Endothelial cell of hepatic sinusoid (primary cell): ENCODE data around the gene EVC2.
"Not testable (repeated sequence)": the region's sequence is repeated elsewhere in the genome, so short reads cannot be mapped to it uniquely, and the experiment has no call there.

Experiments
- in situ Hi-C: cut with HindIII; loops from 2 replicates; pipeline ENCODE4 v1.10.0; 2017; ENCODE audit warnings: low sequenced_read_pairs

Gene EVC2

DNA sequence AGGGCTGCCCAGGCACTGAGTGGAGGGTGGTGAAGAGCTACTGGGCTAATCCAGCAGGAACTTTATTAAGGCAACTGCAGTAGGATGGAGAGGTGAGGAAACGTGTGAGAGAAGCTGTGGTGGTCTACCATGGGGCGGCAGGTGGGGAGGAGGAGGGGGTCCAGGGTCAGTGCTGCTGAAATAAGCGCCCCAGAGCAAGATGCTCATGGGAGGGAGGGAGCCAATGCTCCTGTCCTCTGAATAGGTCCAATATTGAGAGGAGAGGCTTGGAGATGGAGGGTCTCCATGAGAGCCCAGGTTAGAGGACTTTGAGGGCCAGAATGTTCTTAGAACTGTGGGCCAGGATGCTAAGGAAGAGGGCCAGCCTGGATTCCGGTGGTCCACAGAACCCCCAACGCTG, 37.9 kb upstream of the EVC2 start:
- in situ Hi-C loops: no loop called here

DNA sequence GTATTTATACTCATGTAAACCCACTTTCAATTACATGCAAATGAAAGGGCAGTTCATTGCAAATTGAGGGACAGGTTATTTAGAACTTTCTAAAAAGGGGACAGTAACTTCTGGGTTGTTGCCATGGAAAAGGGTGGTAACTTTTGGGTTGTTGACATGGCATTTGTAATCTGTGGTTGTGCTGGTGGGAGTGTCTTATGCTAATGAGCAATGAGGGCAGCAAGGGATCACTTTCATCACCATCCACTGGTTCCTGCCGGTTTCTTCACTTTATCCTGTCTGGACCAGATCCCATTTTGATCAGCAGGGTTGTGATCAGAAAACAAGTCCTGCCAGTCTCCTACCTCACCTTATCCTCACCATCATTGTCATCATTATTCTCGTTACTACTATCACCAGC, 34.6 kb upstream of the EVC2 start:
- in situ Hi-C loops: no loop called here

DNA sequence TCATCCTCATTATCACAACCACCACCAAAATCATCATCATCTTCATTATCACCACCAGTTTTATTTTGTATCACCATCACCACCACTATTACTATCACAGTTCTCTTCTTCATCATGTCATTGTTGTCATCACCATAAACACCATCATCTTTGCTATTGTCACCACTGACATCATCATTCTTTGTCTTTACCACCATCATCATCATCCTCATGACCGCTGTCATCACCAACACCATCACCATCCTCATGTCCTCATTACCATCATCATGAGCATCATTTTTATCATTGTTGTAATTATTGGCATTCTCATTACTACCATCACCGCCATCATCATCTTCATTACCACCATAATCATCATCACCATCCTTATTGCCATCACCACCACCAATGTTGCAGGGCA, 34.0 kb upstream of the EVC2 start:
- in situ Hi-C loops: no loop called here

DNA sequence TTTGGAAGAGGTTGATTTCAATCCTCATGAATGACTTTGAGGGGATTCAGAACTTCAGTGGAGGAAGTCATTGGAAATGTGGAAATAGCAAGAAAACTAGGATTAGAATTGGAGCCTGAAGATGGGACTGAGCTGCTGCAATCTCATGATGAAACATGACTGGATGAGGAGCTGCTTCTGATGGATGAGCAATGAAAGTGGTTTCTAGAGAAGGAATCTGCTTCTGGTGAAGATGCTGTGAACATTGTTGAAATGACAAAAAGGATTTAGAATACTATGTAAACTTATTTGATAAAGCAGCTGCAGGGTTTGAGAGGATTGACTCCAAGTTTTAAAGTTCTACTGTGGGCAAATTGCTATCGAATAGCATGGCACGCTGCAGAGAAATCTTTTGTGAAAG, 29.7 kb upstream of the EVC2 start:
- in situ Hi-C loops: no loop called here

DNA sequence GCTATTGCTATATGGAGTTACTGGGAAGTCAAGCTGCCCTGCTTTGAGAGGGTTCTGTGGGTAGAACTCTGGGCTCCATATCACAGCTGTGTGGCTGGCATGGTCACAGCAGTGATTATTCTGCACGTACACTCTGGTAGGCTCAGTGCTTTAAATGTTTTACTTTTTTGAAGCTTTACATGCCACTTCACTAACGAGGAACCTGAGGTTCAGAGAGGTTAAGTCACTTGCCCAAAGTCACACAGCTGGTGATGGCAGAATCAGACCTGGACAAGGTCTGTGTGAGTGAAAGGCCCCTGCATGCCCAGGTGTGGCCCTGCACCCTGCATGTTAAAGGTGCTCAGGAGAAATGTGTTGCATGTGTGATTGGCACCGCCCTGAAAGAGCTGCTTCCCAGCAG, 27.1 kb upstream of the EVC2 start:
- in situ Hi-C loops: no loop called here

DNA sequence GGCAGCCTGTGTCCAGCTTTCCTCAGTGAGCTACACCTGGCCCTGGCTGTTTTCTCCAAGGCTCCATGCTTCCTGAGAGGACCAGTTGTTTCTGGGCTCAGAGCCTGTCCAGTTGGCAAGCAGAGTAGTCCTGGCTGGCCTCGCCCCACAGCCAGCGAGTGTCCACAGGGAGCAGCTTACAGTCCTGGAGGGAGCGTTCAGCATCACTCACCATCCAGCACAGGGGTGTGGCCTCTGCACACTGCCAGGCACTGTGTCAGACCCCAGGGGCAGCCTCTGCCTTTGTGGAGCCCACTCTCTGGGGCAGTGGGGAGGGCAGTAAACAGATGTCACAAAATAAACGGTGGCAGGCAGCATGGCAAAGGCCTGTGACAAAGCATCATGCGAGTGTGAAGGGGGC, 26.5 kb upstream of the EVC2 start:
- in situ Hi-C loops: no loop called here

DNA sequence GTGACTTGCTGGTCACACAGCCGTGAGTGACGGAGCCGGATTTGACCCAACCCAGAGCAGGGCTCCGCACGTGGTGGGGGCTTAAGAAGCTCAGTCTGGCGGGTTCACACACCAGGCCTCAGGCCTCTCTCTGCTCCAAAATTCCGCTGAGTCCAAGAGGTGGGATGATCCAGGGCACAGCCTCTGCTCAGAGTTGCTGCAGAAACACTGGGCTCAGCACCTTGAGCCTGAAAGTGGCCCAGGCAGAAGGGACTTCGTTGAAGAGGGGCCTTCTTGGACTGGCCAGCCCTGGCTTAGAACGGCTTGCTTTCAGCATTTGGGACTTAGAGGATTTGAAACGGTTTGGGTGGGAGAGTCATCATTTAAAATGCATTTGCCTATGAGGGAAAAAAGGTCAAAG, 23.8 kb upstream of the EVC2 start:
- in situ Hi-C loops: no loop called here

DNA sequence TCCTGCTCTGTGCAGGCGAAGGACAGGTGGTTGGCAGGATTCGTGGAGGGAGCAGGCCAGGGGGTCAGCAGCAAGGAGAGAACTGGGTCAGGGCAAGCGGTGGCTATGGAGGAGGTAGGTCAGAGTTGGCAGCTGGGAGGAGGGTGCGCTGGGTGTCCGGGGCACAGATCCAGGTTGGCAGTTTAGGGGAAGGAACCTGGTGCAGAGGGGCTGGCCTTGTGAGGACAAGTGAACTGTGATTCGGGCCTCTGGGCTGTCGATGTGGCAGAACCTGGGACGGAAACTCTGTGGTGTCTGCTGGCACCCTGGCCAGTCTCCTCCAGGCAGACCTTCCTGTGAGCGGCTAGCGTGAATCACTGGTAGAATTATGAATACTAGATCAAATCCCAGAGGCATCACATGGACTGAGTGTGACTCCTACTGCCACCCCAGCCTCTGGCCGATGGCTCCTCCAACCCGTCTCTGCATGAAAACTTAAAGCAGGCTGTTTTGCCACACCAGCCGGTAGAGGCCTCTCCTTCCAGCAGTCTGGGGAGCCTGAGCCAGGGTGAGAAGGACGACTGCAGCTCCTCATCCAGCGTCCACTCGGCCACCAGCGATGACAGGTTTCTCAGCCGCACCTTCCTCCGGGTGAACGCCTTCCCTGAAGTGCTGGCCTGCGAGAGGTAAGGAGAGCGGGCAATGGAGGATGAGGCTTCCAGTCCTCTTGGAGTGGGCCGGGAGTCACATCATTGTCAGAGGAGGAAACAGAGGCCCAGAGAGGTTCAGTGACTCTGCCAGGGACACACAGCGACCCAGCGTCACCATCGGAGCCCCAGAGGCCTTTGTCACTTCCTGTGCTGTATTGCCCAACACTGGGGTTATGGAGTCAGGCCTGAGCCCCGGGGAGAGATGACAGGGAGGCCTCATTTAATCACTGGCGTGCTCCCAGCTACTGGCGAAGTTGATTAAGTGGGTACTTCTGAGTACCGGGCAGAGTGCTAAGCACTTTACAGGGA, 22.9 kb upstream of the EVC2 start:
- in situ Hi-C loops: no loop called here

DNA sequence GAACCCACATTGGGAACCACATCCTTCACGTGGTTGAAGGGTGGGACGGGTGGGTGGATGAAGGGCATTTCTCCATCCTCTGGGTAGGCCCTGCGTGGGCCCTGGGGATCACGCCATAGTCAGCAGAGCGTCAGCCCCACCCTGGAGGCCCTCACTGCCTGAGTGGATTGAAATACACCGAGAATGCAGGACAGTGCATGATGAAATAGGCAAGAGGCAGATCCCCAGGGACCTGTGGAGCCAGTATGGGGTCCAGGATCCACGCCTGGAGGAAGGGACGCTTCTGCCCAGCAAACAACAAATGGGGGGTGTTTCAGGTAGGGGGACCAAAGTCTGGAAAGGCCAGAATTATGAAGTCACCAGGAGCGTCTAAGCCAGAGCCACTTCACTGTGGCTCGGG, 22.1 kb upstream of the EVC2 start:
- in situ Hi-C loops: no loop called here

DNA sequence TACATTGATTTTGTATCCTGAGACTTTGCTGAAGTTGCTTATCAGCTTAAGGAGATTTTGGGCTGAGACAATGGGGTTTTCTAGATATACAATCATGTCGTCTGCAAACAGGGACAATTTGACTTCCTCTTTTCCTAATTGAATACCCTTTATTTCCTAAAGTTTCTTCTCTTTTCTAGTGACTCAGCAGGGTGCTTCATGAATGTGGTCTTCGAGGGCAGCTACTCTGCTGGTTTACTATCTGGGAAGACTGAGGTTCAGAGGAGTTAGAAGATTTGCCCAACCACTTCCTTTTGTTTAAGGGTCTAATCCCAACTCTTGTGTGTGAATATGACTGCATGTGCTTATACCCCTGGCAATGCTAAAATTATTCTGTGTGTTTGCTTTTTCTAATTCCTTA, 20.1 kb upstream of the EVC2 start:
- in situ Hi-C loops: not testable (repeated sequence)

DNA sequence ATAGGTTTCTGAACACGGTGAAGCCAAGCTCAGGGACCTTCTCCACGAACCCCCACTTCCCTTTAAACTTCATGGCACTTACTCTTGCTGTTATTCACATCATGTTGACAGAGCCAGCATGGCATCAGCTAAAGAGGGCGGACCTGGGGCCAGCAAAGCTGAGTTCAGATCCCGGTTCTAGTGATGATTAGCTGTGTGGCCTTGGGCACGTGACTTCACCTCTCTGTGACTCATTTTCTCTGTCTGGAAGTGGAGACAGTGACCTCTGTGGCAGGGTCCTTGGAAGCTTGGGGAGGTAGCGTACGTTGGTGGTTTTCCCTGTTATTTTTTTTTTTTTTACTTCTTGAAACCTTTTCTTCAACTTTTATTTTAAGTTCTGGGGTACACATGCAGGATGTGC, 16.0 kb upstream of the EVC2 start:
- in situ Hi-C loops: no loop called here

DNA sequence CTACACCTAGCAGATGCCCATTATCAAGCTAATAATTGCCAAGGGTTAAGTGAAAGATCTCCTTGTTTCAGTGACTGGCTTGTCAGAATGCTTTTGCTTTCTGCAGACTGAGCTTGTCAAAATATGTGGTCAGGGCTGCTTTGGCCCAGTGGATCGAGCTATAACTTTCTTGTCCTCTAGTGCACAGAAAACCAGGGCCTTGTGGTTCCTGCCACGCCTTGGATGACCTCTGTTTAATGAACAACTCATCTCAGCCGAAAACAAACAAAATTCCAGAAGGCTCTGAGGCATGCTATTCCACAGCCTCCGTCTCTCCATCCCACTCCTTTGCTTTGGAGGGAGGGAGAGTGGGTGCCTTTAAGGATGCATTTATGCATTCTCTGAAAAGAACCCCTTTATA, 14.0 kb upstream of the EVC2 start:
- in situ Hi-C loops: no loop called here

DNA sequence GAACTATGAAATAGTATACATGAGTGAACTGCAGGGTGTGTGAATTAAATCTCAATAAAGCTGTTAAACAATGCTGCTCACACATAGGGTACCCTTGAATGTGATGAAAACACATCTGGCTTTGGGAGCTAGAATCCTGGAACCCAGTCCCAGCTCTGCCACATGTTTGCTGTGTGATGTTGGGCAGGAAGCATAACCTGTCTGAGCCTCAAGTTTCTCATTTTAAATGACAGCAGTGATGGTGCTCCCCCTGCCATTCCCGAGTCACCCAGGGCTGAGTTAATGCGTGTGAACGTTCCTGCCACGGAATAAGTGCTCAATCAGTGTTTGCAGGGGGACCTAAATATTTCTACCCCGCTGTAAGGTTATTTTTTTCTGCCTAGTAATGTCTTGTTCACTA, 13.6 kb upstream of the EVC2 start:
- in situ Hi-C loops: no loop called here

DNA sequence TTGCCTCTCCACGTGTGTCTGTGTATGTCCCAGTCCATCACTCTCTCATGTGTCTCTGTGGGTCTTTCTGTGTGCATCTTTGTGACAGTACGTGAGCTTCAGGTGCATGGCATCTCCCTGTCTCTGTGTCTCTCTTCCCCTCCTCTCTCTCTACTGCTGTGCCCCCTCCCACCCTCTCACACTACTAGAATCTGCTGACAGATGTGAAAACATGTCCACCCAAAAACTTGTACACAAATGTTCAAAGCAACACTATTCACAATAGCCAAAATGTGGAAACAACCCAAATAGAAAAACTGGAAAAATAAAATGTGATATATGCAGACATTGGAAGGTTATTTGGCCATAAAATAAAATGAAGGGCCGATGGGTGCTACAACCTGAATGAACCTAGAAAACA, 12.6 kb upstream of the EVC2 start:
- in situ Hi-C loops: no loop called here

DNA sequence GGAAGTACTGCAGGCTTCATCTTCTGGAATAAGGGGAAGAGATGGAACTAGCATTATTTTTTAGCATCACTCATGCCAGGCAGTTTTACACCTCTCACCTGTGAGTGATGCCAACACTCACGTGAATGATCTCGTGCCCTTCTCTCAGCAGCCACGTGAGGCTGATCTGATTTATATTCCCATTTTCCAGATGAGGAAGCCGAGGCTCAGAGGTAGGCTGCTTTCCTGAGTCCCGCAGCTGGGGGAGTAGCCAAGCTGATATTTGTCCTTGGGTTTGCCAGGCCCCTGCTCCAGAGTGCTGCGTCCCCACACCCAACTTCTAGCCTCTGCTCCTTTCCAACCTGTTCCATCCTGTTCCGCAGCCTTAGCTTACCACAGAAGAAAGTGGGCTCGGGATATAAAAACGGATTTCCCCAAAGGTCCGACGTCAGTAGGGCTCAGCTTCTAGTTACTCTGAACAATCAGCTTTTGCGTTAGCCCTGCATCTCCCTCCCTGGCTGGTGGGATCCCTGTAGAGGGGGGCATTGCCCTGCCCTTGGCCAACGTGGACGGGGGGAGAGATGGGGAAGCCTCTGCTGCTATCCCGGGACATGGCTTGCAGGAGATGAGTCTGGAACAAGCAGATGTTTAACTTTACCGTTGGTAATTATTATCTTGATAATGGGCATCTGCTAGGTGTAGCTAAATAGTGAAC, 11.9 kb upstream of the EVC2 start:
- in situ Hi-C loops: no loop called here

DNA sequence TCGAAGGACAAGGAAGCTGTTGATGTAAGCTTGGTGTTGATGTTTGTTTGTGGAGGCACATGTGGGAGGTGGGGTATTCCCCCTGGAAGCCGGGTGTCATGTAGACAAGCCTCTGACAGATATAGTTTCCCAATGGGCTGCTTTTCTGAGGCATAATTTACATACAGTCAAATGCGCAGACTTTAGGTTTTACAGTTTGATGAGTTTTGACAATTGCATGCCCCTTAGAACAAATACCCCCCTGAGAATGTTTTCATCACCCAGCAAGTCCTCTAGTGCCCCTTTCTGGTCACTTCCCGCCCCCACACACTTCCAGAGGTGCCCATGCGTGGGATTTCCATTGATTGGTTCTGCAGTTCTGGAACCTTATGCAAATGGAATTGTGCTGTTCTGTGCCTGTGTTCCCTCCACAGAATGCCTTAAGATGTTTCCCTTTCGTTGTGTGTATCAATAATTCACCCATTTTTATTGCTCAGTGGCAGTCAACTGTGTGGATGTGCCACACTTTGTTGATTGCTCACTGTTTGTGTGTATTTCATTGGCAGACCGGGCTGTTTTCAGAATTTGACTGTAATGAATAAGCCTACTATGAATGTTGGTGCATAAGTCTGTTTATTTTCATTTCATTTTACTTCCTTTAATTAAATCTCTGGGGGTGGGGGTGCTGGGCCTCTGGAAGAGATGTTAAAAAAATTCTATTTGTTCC, 11.1 kb upstream of the EVC2 start:
- in situ Hi-C loops: loop anchor here (5.0 kb wide), 1 partner anchor 33 kb away; no protein-coding TSS in a partner anchor

DNA sequence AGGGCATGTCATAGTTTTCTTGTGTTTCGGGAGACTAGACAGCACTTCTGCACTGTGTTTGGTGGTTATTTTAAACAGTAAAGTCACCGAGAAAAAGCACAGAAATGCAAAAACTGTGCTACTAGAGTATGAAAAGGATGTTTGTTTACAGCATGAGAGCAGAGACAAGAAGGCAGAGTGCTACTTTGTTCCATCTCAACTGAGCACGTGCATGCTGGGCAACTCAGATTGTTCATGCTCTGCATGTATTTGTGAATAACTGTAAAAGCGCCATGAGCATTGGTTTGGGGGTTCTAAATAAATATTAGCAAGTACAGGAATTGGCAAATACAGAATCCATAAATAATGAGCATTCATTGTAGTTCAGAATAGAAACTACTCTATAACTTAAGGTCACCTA, 10.1 kb upstream of the EVC2 start:
- in situ Hi-C loops: loop anchor here (5.0 kb wide), 1 partner anchor 34 kb away; no protein-coding TSS in a partner anchor

DNA sequence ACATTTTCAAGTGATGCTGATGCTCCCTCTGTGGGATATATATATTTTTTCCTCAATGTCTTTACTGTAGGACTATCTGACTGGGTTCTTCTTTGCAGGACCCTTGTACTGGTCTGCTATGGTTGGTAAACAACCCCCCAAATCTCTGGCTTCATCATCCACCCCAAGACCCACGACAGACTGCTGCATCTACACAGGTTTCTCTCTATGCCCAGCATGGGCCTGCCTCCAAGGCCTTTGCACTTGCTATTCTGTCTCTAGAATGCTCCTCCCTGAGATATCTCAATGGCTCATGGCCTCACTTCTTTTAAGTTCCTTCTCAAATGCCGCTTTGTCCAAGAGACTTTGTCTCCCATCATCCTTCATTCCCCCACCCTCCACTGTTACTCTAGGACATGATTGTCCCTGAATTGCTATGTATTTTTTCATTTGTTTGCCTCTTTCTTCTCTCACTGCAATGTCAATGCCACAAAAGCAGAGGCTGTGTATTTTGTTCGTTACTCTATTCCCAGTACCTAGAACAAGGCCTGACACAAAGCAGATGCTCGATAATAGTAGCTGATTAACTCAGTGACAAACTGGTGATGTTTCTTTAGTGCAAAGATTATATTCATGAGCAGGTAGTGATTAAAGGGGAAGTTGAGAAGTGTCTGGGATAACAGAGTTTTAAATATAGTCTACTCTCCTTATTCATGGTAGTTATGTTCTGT, 9.2 kb upstream of the EVC2 start:
- in situ Hi-C loops: loop anchor here (5.0 kb wide), 1 partner anchor 35 kb away; no protein-coding TSS in a partner anchor

DNA sequence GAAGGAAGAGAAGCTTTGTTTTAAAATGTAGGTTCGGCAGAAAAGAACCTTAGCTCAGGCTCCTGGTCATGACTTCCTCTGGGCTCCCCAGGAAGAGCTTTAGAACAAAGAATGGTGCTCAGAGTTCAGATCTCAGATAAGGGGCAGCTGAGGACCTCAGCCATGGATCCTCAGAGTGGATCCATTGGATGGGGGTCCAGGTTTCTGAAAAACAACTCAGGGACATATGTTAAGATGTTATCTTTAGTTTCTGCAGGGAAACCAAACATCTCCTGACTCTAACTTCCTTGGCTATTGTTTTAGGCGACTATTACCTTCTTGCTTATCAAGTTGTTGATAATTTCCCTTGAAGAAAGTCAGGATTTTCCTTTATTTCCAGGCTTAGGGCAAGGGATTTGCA, 8.0 kb upstream of the EVC2 start:
- in situ Hi-C loops: loop anchor here (5.0 kb wide), 1 partner anchor 36 kb away; no protein-coding TSS in a partner anchor

DNA sequence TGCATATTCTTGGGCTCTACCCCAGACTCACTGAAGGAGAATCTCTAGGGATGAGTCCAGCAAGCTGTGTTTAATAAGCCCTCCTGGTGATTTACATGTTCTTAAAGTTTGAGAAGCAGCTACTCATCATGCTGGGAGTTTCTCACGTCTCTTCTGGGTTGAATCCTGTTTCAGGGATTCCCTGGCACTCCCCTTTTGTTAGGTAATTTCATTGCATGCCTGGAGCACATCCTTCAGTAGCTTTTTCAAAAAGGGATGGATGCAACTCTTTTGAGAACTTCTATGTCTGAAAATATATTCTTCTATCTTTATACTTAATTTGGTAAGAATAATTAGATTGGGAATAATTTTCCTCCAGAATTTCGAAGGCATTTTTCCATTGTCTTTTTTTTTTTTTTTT, 7.0 kb upstream of the EVC2 start:
- in situ Hi-C loops: loop anchor here (5.0 kb wide), 1 partner anchor 37 kb away; no protein-coding TSS in a partner anchor

DNA sequence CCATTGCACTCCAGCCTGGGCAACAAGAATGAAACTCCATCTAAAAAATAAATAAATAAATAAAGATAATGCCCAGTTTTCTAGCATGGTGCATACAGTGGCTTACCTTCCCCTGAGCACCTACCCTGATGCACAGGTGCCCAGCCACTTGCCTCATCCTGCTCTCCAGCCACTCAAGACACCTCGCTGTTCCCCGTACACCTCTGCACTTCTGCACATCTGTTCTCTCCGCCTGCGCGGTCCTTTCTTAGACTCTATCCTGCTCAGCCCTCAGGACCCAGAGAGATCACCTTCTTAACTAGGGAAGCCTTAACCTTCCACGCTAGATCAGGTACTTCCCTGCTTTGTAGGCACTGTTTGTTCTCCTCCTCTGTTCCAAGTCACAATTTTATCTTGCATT, 5.5 kb upstream of the EVC2 start:
- in situ Hi-C loops: no loop called here
